ENCODE measurements around the gene BABAM2.
"Not testable (repeated sequence)": the region's sequence is repeated elsewhere in the genome, so short reads cannot be mapped to it uniquely, and the experiment has no call there.

BABAM2 gene

GRCh38 chr2:28085201-28085600 lies 194.7 kb downstream of the BABAM2 start:
- no peak for DNase-seq

GRCh38 chr2:28086611-28087010 lies 196.1 kb downstream of the BABAM2 start:
- no peak for DNase-seq

- no peak for DNase-seq
These were observed 198.4 kb downstream of the BABAM2 start for GRCh38 chr2:28088970-28089369.

- no peak for DNase-seq
These were observed 199.0 kb downstream of the BABAM2 start for GRCh38 chr2:28089486-28089885.

- no peak for DNase-seq
These were observed 202.8 kb downstream of the BABAM2 start for GRCh38 chr2:28093308-28093707.

- DNase-seq = no peak
These were observed 203.2 kb downstream of the BABAM2 start for GRCh38 chr2:28093768-28094167.

- no peak for DNase-seq
These were observed 204.2 kb downstream of the BABAM2 start for GRCh38 chr2:28094739-28095138.

GRCh38 chr2:28095622-28096021 lies 205.1 kb downstream of the BABAM2 start:
- DNase-seq = no peak

GRCh38 chr2:28096421-28096820 lies 205.9 kb downstream of the BABAM2 start:
- DNase-seq = no peak

GRCh38 chr2:28098501-28099225 lies 208.1 kb downstream of the BABAM2 start:
- no peak for DNase-seq

- DNase-seq = no peak
These were observed 210.6 kb downstream of the BABAM2 start for GRCh38 chr2:28101123-28101522.

GRCh38 chr2:28101892-28102291 lies 211.4 kb downstream of the BABAM2 start:
- no peak for DNase-seq

- no peak for DNase-seq
These were observed 211.9 kb downstream of the BABAM2 start for GRCh38 chr2:28102455-28102874.

GRCh38 chr2:28103611-28104010 lies 213.1 kb downstream of the BABAM2 start:
- no peak for DNase-seq

- DNase-seq = no peak
These were observed 217.6 kb downstream of the BABAM2 start for GRCh38 chr2:28108143-28108542.

- DNase-seq = not testable (repeated sequence)
These were observed 223.2 kb downstream of the BABAM2 start for GRCh38 chr2:28113771-28114170.

GRCh38 chr2:28117104-28117596 lies 226.6 kb downstream of the BABAM2 start:
- no peak for DNase-seq

- no peak for DNase-seq
These were observed 229.1 kb downstream of the BABAM2 start for GRCh38 chr2:28119631-28120030.

- no peak for DNase-seq
These were observed 237.9 kb downstream of the BABAM2 start for GRCh38 chr2:28128281-28128950.

- no peak for DNase-seq
These were observed 239.6 kb downstream of the BABAM2 start for GRCh38 chr2:28129955-28130695.

GRCh38 chr2:28133778-28134177 lies 243.2 kb downstream of the BABAM2 start:
- no peak for DNase-seq

GRCh38 chr2:28134262-28134812 lies 243.8 kb downstream of the BABAM2 start:
- DNase-seq = no peak

- no peak for DNase-seq
These were observed 244.3 kb downstream of the BABAM2 start for GRCh38 chr2:28134857-28135256.

Data from activated gamma-delta T cell (primary cell).